ENCODE data around the gene CARS1.
A peak's percentile ranks its signal among the peaks of the same experiment; 100 is the strongest.

Gene CARS1

DNA sequence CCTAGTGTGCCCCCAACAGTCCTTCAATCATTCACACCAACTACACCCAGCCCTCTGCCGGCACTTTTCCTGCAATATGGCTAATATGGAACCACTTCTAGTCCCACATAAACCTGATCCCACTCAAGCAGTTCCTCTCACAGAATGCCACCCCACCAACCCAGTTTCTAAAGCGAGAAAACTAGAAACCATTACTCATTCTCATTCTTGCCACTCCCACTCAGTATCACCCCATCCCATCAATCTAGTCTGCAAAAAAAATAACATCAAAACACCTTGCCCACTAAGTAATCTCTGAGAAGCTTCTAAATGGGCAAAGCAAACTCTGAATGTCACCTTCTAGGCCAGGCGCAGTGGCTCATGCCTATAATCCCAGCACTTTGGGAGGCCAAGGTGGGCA is 83.0 kb downstream of the CARS1 start:
- peaks cover 89% of the 10 kb centered on the region for H3K36me3 Mint-ChIP-seq (ENCODE audit: low read depth)
- H3K27me3 Mint-ChIP-seq, result no peaks in the 10 kb centered on the region
- peak overlapping the region; percentile 57 for H3K27ac Mint-ChIP-seq

DNA sequence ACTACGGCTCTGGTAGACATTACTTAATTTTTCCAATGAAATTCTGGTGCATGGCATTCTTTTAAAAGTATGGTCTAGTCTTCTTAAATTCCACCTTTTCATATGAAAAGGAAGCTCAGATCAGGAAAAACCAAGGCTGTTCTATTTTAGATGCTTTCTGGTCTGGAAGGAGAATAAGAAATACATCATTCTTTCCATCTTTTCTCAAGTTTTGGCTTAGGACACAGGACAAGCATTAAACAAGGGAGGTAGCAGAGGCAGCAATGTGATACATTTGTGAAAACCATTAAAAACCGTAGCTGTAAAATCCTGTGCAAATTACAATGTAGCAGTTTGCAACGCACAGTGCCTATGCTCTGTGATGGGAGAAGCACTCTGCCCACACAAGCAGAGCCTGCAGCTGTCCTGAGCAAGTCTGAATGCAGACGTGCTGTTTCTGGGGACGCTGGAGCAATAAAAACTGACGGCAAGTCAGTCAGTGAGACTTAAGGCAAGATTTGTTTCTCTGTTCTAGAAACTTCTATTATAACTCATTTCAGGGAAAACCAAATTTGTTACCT is 88.8 kb downstream of the CARS1 start:
- Mint-ChIP-seq H3K36me3 (ENCODE audit: low read depth) (peaks cover 92% of the 10 kb centered on the region), H3K27me3 (no peaks in the 10 kb centered on the region), H3K9me3 (no peaks in the 10 kb centered on the region), H3K27ac (no peak overlapping the region), H3K4me3 (no peak overlapping the region), H3K4me1 (ENCODE audit: low read depth) (peaks cover 13% of the 10 kb centered on the region)

More for the DNA sequence above, 83.0 kb downstream of the CARS1 start:
- Mint-ChIP-seq H3K4me3 (no peak overlapping the region), H3K4me1 (ENCODE audit: low read depth) (peaks cover 29% of the 10 kb centered on the region), H3K9me3 (no peaks in the 10 kb centered on the region)

DNA sequence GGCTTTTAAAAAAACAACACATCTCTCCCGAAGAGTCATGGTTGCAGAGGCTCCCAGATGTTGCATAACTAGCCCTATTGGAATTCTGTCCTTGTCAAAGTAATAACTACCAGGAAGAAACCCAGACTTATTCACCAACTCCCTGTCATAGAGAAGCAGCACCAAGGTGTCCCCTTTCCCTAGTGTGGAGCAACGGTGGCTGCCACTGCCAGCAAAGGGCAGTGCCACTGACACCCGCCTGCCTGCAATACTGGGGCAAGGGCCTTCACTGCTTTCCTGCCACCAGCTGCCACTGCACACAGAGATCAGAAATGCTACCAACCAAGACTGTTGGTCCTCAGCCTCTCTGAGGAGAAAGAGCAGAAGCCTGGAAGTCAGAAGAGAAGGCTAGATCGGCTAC is 92.4 kb downstream of the CARS1 start:
- Mint-ChIP-seq H3K27me3 (no peaks in the 10 kb centered on the region), H3K36me3 (ENCODE audit: low read depth) (peaks cover 91% of the 10 kb centered on the region), H3K4me1 (ENCODE audit: low read depth) (peaks cover 30% of the 10 kb centered on the region), H3K27ac (no peak overlapping the region), H3K4me3 (no peak overlapping the region), H3K9me3 (no peaks in the 10 kb centered on the region)

DNA sequence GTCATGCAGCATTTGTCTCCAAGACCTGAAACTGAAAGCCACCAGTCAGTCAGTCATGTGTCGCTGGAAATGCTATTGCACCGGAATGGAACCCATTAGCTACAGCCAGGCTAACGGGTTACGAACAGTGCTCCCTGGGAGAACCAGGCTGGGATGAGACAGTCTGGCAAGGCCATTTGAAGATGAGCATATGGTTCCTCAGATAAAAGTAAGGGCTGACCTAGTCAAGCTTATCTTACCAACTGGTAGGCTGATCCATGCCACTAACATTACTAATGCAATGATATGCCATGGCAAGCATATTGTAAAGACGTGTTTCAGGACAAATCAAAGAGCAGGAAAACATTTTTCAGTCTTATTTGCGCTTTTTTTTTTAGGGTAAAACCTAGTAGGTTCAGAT is 93.5 kb downstream of the CARS1 start:
- no peaks in the 10 kb centered on the region for H3K9me3 Mint-ChIP-seq
- peaks cover 90% of the 10 kb centered on the region for H3K36me3 Mint-ChIP-seq (ENCODE audit: low read depth)
- peaks cover 30% of the 10 kb centered on the region for H3K4me1 Mint-ChIP-seq (ENCODE audit: low read depth)
- H3K4me3 Mint-ChIP-seq, result no peak overlapping the region
- H3K27ac Mint-ChIP-seq, result no peak overlapping the region
- H3K27me3 Mint-ChIP-seq, result no peaks in the 10 kb centered on the region

DNA sequence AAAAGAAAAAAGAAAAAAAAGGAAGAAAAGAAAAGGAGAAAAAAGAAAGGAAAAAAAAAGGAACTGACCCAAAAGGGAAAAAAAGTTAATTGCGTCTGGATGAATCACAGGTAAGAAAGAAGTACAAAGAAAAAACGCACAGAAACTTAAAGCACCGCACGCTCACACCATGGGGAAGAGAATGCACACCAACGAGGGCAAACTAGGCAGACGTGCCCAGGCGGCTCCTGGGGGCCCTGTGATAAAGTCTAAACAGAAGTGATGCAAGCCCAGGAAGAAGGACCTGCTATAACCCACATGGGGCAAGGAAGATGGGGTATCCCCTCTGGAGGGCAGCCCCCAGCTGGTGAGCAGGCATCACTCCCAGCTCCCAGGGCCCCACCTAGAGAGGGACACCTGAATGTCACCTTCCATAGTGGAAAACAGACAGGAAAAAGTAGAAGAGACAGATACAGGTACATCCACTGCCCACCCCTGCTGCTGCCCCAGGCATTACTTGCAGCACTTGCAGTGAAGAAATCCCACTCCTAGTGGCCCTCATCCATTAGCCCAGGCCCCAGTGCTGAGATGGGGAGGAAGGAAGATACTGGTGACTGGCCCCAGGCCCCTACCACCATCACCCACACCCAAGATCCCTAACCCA is 94.0 kb downstream of the CARS1 start:
- no peak overlapping the region for H3K4me3 Mint-ChIP-seq
- H3K36me3 Mint-ChIP-seq (ENCODE audit: low read depth), result peaks cover 90% of the 10 kb centered on the region
- H3K27ac Mint-ChIP-seq, result peak overlapping the region; percentile 6
- H3K27me3 Mint-ChIP-seq, result no peaks in the 10 kb centered on the region
- peaks cover 30% of the 10 kb centered on the region for H3K4me1 Mint-ChIP-seq (ENCODE audit: low read depth)
- no peaks in the 10 kb centered on the region for H3K9me3 Mint-ChIP-seq

DNA sequence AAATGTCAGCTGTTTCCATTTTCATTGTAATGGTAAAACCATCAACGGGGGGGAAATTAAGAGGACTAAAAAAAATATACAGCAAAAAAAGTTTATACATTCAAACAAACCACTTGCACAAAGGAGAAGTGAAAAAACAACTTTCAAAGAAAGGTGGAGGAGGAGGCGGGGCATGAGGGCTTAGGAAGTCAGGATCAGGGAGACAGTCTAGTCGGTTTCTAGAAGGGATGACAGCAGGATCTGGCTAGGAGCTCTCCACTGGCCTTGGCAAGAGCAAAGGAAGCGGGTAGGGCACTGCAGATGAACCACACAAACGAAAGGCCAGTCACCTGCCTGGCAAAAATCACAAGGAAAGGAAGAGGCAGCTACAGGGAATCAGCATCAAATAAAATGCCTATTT is 96.1 kb downstream of the CARS1 start:
- no peaks in the 10 kb centered on the region for H3K9me3 Mint-ChIP-seq
- H3K4me3 Mint-ChIP-seq, result no peak overlapping the region
- no peaks in the 10 kb centered on the region for H3K27me3 Mint-ChIP-seq
- peak overlapping the region; percentile 67 for H3K27ac Mint-ChIP-seq
- peaks cover 20% of the 10 kb centered on the region for H3K4me1 Mint-ChIP-seq (ENCODE audit: low read depth)
- H3K36me3 Mint-ChIP-seq (ENCODE audit: low read depth), result peaks cover 88% of the 10 kb centered on the region

DNA sequence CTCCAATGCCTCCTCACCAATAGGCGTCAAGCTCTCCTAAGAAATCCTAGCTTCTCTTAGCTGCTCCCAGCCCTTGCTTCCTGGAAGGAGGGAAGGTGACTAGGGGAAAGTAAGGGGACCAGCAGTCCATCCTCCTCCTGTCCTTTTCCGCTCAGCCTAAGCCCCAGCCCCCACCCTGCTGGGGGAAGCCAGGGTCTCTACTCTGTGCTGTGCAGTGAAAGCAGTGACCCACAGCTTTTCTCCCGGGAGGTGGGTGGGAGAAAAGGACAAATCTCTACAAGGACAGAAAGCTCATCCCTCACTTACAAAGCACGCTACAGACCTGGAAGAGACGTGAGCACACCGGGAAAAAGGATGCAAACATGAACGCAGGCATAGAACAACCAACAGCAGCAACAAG is 97.1 kb downstream of the CARS1 start:
- no peaks in the 10 kb centered on the region for H3K9me3 Mint-ChIP-seq

DNA sequence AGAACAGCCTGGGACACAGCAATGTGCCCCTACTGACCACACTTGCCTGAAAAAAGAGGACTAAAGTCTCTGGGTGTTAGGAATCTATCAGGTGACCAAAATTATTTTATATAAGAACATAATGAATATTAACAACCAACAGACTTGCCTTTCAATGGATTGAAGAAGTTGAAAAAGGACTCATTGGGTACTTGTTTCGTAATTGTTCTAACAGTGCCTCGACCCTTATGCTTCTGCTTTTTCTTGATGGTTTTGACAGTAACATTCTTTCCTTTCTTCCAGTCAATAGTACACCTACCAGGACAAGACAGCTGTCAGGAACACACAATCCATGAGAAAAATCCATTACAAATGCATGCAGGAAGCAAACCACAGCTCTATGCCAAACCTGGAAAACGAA is 99.0 kb downstream of the CARS1 start:
- Mint-ChIP-seq H3K9me3 (no peaks in the 10 kb centered on the region), H3K27ac (no peak overlapping the region), H3K4me3 (no peak overlapping the region), H3K4me1 (ENCODE audit: low read depth) (peaks cover 24% of the 10 kb centered on the region), H3K36me3 (ENCODE audit: low read depth) (peaks cover 93% of the 10 kb centered on the region), H3K27me3 (no peaks in the 10 kb centered on the region)

More for the DNA sequence above, 97.1 kb downstream of the CARS1 start:
- H3K27me3 Mint-ChIP-seq, result no peaks in the 10 kb centered on the region
- no peak overlapping the region for H3K4me3 Mint-ChIP-seq
- H3K36me3 Mint-ChIP-seq (ENCODE audit: low read depth), result peaks cover 91% of the 10 kb centered on the region
- peaks cover 20% of the 10 kb centered on the region for H3K4me1 Mint-ChIP-seq (ENCODE audit: low read depth)
- peak overlapping the region; percentile 36 for H3K27ac Mint-ChIP-seq

DNA sequence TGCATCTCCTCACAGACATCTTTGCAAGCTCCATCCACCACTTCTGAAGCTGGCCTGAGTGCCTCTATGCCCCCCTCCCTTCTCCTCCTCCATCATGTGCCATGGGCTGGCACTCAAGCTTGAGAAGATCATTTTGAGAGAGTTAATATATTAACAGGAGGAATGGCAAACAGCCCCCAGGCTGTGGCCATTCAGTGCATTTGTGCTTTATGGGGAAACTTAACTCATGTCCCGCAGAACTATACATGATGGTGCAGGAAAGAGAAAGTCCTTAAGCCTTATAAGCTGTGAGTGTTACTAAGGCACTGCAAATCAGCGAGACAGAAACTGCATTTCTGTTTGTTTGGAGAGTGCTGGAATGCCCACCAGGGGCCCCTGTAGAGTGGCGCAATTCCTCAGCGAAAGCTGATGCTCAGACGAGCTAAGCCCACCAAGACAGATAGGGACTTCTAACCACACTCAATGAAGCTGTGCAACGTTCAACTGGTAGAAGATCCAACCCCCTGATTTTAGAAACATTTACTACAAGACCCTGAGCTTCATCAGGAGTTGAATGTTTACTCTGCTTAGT is 101.2 kb downstream of the CARS1 start:
- no peaks in the 10 kb centered on the region for H3K9me3 Mint-ChIP-seq
- H3K36me3 Mint-ChIP-seq (ENCODE audit: low read depth), result peaks cover 93% of the 10 kb centered on the region
- peaks cover 30% of the 10 kb centered on the region for H3K4me1 Mint-ChIP-seq (ENCODE audit: low read depth)
- no peak overlapping the region for H3K4me3 Mint-ChIP-seq
- H3K27me3 Mint-ChIP-seq, result no peaks in the 10 kb centered on the region
- H3K27ac Mint-ChIP-seq, result peak overlapping the region; percentile 36

DNA sequence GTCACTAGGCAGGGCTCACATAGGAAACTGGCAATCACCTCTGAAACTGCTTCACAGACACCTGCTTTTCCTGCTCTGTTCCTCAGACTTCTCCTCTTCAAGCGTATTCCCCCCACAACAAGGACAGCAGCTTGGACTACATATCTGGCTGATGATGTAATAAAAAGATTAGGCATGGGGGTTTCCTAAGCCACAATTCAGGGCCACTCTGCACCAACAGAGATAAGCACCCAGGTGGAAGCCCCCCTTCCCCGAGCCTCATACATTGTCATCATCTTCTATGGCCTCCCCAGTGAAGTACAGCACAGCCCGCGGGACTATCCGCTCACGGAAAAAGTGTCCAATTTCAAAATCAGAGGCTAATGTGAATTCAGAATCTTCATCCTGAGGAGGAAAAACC is 103.0 kb downstream of the CARS1 start:
- Mint-ChIP-seq H3K4me3 (no peak overlapping the region), H3K27me3 (no peaks in the 10 kb centered on the region), H3K4me1 (ENCODE audit: low read depth) (peaks cover 33% of the 10 kb centered on the region), H3K9me3 (no peaks in the 10 kb centered on the region), H3K36me3 (ENCODE audit: low read depth) (peaks cover 93% of the 10 kb centered on the region), H3K27ac (no peak overlapping the region)

DNA sequence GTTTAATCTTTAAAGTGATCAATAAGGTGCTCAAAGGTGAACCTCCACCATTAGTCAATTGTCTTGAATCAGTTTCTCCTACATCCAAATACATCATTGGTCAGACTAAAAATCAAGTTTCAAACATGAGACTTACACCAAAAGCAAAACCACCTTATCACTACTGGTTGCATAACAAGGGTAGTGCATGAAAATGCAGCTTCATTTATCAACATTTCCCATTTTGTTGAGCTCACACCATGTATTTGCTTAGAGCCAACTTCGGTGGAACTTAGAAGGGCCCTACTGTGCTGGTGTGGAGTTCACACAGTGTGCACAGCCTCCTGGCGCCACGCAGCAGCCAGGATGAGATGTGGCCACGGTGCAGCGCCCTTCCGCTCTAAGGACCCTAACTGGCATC is 104.9 kb downstream of the CARS1 start:
- Mint-ChIP-seq H3K27me3 (no peaks in the 10 kb centered on the region), H3K36me3 (ENCODE audit: low read depth) (peaks cover 96% of the 10 kb centered on the region), H3K4me3 (no peak overlapping the region), H3K9me3 (no peaks in the 10 kb centered on the region), H3K27ac (no peak overlapping the region), H3K4me1 (ENCODE audit: low read depth) (peaks cover 41% of the 10 kb centered on the region)

DNA sequence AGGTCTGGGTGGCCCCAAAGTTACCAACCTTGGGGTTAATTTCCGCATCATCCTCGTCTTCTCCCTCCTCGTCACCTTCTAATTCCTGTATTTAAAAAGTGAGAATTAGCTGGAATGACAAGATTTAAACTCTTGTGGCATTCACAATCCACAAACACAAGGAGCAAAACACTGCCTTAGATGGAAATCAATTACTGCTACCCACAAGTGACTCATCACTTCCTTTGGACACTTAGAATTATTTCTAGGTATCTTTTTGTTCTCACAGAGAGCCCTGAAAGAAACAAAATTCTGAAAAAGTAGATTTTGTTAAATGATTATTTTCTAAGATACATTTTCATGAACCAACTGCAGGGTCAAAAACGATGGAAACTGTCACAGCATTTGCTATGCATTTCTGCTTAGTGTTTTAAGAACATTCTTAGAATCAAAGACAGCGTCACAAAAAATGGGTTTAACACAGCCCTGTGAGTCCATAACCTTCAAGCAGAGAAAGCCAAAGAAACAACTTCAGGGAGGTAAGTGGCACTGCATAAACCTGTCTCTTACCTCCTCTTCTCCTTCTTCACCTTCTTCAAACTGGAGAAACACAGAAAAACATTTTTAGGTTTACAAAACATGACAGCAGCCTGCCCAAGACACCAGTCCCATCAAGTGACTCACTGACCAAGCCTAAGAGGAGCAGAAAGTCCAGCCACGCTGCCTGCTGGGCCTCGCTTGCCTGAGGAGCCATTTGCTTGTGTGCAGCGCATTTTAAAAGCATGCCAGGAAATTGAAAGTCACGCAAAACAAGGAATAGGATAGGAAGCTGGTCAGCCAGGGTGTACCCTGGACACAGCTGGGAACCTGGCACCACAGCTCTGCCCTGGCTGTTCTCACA is 105.8 kb downstream of the CARS1 start:
- Mint-ChIP-seq H3K4me1 (ENCODE audit: low read depth) (peaks cover 49% of the 10 kb centered on the region), H3K9me3 (no peaks in the 10 kb centered on the region), H3K36me3 (ENCODE audit: low read depth) (peaks cover 92% of the 10 kb centered on the region), H3K4me3 (no peak overlapping the region), H3K27ac (peak overlapping the region; percentile 70), H3K27me3 (no peaks in the 10 kb centered on the region)
